Peyer's patch (tissue), 4 donors: ENCODE data around the gene SPATS1. TPM values are rescaled to one million over a fixed set of nuclear protein-coding genes. Genes with fewer than 3 reads are reported as not detected.

Source experiments
- DNase-seq, 3 donors: peaks; one replicate each; pipeline ENCODE4 v3.0.0-alpha.2; 2017 to 2019
- H3K27ac ChIP-seq, 4 donors: fragments of 200-600 bp; sonication (generic); one replicate each; pipeline ENCODE4 v1.5.1; 2016 to 2019
- H3K27me3 ChIP-seq, 2 donors: fragments of 200-600 bp; sonication (generic); one replicate each; pipeline ENCODE4 v1.5.1; 2019
- H3K36me3 ChIP-seq, 3 donors: fragments of 200-600 bp; sonication (generic); one replicate each; pipeline ENCODE4 v1.5.1; 2016 to 2019
- H3K4me1 ChIP-seq, 4 donors: fragments of 200-600 bp; sonication (generic); one replicate each; pipeline ENCODE4 v1.5.1; 2016 to 2019
- H3K4me3 ChIP-seq, 4 donors: fragments of 200-600 bp; sonication (generic); 1 replicate in 3 of 4; 2 replicates in 1 of 4; pipeline ENCODE4 v1.5.1; 2016 to 2019; ENCODE audit warnings: mild to moderate bottlenecking in 1 of 4
- H3K9me3 ChIP-seq, 4 donors: fragments of 200-600 bp; sonication (generic); one replicate each; pipeline ENCODE4 v1.5.1; 2016 to 2019; ENCODE audit warnings: mild to moderate bottlenecking in 1 of 4
- POLR2A ChIP-seq, 2 donors: fragments of 450-650 bp; IDR thresholded peaks; one replicate each; pipeline ENCODE4 v1.5.1; 2017; ENCODE audit warnings: antibody characterized with exemption in 2 of 2, mild to moderate bottlenecking in 2 of 2, moderate library complexity in 2 of 2
- total RNA-seq, 4 donors: library from RNA; depleted of rRNA; stranded (reverse); fragments of >200 nt; gene quantifications; one replicate each; pipeline ENCODE4 v1.1.0, GENCODE V29; 2016
- TF ChIP-seq, protein P1 (sequence below), 6 experiments: fragments of 450-650 bp in 4 of 6; fragments of 200-600 bp in 2 of 6; sonication (generic) in 1 of 6; IDR thresholded peaks; one replicate each; pipeline ENCODE4 v1.5.1; 2017 to 2019; ENCODE audit warnings: antibody characterized with exemption in 6 of 6, mild to moderate bottlenecking in 3 of 6, moderate library complexity in 1 of 6

Gene SPATS1
- total RNA-seq, 4 donors from 2014 or later = not detected

DNA sequence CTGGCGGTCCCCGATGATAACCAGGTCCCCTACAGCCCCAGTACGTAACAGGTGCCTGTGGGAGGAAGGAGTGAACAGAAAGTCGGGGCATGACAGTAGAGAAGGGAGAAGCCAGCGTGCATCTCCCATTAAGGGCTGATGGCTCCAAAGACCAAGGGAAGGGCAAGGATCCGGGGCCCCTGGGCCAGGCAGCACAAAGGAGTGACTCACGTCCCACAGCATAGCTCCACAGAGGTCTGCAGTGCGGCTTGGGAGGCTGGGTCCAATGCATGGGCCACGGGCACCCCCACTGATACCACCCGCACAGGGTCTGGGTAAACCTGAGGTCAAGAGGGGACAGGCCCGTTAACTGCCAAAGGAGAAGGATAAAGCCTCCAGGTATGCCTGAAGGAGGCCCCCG lies 39.6 kb upstream of the SPATS1 start:
- DNase-seq = peak in 1 of 3 donors; percentile 40
- Histone ChIP-seq H3K27me3 (no peaks in the 10 kb centered on the region), H3K27ac (no peak overlapping the region), H3K9me3 (no peaks in the 10 kb centered on the region), H3K4me1 (peaks cover 0 to 4% (median 2%) of the 10 kb centered on the region in 4 donors), H3K36me3 (peaks cover 0 to 76% (median 0%) of the 10 kb centered on the region in 3 donors), H3K4me3 (no peak overlapping the region)
- TF ChIP-seq, protein P1, sequence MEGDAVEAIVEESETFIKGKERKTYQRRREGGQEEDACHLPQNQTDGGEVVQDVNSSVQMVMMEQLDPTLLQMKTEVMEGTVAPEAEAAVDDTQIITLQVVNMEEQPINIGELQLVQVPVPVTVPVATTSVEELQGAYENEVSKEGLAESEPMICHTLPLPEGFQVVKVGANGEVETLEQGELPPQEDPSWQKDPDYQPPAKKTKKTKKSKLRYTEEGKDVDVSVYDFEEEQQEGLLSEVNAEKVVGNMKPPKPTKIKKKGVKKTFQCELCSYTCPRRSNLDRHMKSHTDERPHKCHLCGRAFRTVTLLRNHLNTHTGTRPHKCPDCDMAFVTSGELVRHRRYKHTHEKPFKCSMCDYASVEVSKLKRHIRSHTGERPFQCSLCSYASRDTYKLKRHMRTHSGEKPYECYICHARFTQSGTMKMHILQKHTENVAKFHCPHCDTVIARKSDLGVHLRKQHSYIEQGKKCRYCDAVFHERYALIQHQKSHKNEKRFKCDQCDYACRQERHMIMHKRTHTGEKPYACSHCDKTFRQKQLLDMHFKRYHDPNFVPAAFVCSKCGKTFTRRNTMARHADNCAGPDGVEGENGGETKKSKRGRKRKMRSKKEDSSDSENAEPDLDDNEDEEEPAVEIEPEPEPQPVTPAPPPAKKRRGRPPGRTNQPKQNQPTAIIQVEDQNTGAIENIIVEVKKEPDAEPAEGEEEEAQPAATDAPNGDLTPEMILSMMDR (IDR thresholded peaks at IDR 0.05) = no peak
- no peak for TF ChIP-seq POLR2A (IDR thresholded peaks at IDR 0.05)

- TF ChIP-seq, protein P1 (IDR thresholded peaks at IDR 0.05) = no peak
- TF ChIP-seq POLR2A (IDR thresholded peaks at IDR 0.05) = no peak
- DNase-seq = no peak
- H3K36me3 ChIP-seq = peaks cover 0 to 86% (median 0%) of the 10 kb centered on the region in 3 donors
- H3K4me1 ChIP-seq = no peaks in the 10 kb centered on the region
- no peaks in the 10 kb centered on the region for H3K9me3 ChIP-seq
- H3K4me3 ChIP-seq = no peak overlapping the region
- no peaks in the 10 kb centered on the region for H3K27me3 ChIP-seq
- no peak overlapping the region for H3K27ac ChIP-seq
Observed at GRCh38 chr6:44303842-44304241, 38.6 kb upstream of the SPATS1 start.

DNA sequence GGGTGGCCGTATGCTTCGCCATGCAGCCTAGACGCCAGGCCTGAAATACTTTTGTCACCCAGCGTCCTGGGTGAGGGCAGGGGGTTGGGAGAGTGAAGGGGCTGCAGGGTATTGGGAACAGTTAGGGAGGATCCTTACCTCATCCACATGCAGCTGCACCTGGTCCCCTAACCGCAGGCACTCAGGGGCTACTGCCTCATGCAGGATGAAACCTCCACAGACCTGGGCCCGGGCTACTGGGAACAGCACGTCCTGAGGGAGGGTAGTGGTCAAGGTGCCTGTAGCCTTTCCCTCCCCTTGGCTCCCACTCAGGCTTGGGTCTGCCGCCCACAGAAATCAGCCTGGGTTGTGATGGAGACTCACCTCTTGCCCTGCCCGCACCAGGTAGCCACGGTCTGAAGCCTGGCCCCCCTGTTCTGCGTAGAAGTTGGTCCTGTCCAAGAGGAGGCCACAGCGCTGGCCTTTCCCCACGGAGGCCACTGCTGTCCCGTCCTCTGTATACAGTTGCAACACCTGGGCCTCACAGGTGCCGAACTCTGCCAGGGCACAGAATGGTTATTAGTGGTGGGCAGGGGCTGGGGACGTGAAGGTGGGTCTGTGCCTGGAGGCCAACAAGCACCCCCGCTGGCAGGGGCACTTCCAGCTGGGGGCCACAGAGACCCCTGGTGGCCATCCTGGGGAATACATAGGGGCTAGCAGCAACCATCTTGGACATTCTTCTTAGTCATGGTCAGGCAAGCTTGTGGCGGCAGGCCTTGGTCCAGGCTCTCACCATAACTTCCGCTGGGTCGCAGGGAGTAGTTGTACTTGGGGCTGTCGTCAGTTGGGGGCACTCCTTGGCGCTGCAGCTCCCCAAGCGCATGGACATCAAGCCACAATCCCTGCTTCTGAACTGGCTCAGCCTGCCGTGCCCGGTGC lies 37.9 kb upstream of the SPATS1 start:
- H3K9me3 ChIP-seq = no peaks in the 10 kb centered on the region
- peak in 2 of 3 donors; percentile 23 to 54 for DNase-seq
- no peak overlapping the region for H3K4me3 ChIP-seq
- H3K27ac ChIP-seq = no peak overlapping the region
- H3K27me3 ChIP-seq = no peaks in the 10 kb centered on the region
- peaks cover 0 to 5% (median 0%) of the 10 kb centered on the region in 4 donors for H3K4me1 ChIP-seq
- TF ChIP-seq, protein P1 (IDR thresholded peaks at IDR 0.05) = peak; percentile 40 to 73 (median 59)
- TF ChIP-seq POLR2A (IDR thresholded peaks at IDR 0.05) = no peak
- peaks cover 0 to 90% (median 0%) of the 10 kb centered on the region in 3 donors for H3K36me3 ChIP-seq

- Histone ChIP-seq H3K4me1 (peaks cover 0 to 8% (median 0%) of the 10 kb centered on the region in 4 donors), H3K4me3 (no peak overlapping the region), H3K36me3 (peaks cover 0 to 96% (median 0%) of the 10 kb centered on the region in 3 donors), H3K27ac (no peak overlapping the region), H3K27me3 (no peaks in the 10 kb centered on the region), H3K9me3 (no peaks in the 10 kb centered on the region)
- TF ChIP-seq, protein P1 (IDR thresholded peaks at IDR 0.05) = no peak
- TF ChIP-seq POLR2A (IDR thresholded peaks at IDR 0.05) = no peak
- DNase-seq = no peak
Observed at GRCh38 chr6:44305200-44305725, 37.2 kb upstream of the SPATS1 start.

DNA sequence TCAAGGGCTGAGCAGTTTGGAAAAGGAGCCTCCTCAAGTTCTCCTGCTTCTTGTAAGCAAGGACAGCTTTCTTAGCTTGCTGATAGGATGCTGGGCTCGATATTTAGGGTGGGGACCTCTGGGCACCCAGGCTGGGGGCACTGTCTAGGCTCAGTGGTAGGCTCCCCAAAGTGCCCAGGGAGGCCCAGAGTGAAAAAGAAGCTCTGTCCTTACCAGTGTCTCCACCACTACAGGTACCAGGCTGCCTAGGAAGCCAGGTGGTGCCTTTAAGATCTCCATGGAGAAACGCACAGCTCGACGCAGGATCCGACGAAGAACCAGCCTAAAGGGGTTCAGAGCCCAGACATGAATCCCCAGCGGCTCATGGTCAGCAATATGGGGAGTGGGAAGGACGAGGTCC lies 35.7 kb upstream of the SPATS1 start:
- Histone ChIP-seq H3K27ac (no peak overlapping the region), H3K27me3 (no peaks in the 10 kb centered on the region), H3K9me3 (no peaks in the 10 kb centered on the region), H3K36me3 (peaks cover 0 to 96% (median 0%) of the 10 kb centered on the region in 3 donors), H3K4me3 (no peak overlapping the region), H3K4me1 (peaks cover 0 to 22% (median 0%) of the 10 kb centered on the region in 4 donors)
- TF ChIP-seq POLR2A (IDR thresholded peaks at IDR 0.05) = no peak
- TF ChIP-seq, protein P1 (IDR thresholded peaks at IDR 0.05) = no peak
- DNase-seq = no peak
